ENCODE measurements around the gene UPB1. TPM values are rescaled to one million over a fixed set of nuclear protein-coding genes. Genes with fewer than 3 reads are reported as not detected.

UPB1 gene
- total RNA-seq, result 0.83 TPM

- no peak for DNase-seq (ENCODE audit: low spot score)
These were observed at the start of gene UPB1 for GRCh38 chr22:24494528-24495364. UPB1 (plus strand) TSS chr22:24495332; CDS start chr22:24495404, 72 bp downstream.

DNA sequence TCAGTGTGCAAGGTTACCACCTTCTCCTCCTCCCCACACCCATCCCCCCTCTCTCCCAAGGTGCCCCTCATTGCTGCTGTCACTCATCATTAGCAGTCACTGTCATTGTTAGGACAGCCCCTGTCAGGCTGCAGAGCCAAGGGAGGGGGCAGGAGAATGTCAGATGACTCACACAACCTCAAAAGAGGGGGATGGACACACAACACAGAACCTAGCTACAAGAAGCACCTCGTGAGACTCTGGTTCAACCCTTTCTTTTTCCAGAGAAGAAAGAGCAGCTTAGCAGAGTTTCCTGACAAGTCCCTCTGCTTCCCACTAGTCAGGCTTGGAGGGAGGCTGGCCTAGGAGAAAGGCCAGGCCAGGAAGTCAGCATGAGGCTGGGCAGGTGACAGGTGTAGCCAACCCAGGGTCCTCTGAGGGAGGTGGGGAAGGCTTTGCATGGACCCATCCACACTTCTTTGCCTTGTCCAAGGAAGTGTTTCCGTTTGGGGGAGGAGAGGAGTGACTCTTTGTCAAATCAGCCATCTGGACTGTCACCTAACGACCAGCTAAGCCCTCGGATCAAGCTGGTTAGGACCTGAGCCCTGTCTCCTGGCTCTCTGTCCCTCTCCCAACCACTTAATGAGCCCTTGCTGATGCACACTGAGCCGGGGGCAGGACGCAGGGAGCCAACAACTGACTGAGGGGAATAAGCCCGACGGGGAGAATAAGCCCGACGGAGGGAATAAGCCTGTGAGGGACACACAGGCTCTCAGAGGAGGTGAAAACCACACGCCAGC lies 49.5 kb upstream of the UPB1 start:
- no peak for DNase-seq (ENCODE audit: low spot score)

- no peak for DNase-seq (ENCODE audit: low spot score)
These were observed 48.9 kb upstream of the UPB1 start for GRCh38 chr22:24446260-24446611.

- no peak for DNase-seq (ENCODE audit: low spot score)
These were observed 44.5 kb upstream of the UPB1 start for GRCh38 chr22:24450610-24451009.

GRCh38 chr22:24451162-24451561 lies 44.0 kb upstream of the UPB1 start:
- no peak for DNase-seq (ENCODE audit: low spot score)

DNA sequence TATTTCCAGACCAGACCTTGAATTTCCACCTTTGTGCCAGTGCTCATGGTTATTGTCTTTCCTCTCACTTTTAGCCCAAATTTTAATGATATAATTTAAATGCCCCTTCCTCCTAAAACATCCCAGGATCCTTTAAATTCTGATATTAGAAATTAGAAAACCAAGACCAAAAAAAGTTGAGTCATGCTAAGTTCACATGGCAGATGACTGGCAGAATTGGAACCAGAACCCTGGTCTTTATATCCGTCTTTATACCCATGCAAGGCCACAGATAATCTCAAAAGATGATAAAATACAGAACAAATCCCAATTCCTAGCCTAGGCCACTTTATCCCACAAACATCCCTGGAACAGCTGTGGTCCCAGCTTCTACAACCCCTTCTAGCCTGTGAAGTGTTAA lies 41.3 kb upstream of the UPB1 start:
- DNase-seq (ENCODE audit: low spot score), result no peak

DNA sequence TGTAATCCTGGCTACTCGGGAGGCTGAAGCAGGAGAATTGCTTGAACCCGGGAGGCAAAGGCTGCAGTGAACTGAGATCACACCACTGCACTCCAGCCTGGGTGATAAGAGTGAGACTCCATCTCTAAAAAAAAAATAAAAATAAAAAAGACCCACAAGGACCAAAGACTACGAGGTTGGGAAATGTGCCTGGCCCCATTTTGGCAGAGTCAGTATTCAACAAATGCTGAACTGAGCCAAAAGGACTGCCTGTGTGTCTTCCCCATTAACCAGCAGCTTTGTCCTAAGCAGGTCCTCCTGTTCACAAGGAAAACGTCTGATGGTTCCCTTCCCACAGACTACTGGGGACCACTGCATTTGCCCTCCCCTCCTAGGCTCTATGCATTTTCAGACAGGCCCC lies 40.1 kb upstream of the UPB1 start:
- DNase-seq (ENCODE audit: low spot score), result no peak

- no peak for DNase-seq (ENCODE audit: low spot score)
These were observed 39.2 kb upstream of the UPB1 start for GRCh38 chr22:24455751-24456426.

DNA sequence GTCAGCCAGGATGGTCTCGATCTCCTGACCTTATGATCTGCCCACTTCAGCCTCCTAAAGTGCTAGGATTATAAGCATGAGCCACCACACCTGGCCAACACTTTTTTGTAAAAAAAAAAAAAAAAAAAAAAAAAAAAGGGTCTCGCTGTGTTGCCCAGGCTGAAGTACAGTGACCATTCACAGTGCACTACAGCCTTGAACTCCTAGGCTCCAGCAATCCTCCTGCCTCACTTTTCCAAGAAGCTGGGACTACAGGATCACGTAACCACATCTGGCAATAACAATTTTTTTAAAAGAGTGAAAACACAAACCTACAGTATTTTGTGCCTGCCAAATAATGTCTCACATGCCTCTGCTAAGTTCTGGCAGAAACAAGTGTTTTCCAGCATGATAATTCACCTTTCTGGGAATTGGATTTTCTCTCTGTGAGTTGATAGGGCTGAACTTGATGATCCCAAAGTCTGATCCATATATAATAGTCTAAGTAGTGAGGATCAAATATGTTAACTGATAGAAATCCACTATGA lies 37.2 kb upstream of the UPB1 start:
- no peak for DNase-seq (ENCODE audit: low spot score)

DNA sequence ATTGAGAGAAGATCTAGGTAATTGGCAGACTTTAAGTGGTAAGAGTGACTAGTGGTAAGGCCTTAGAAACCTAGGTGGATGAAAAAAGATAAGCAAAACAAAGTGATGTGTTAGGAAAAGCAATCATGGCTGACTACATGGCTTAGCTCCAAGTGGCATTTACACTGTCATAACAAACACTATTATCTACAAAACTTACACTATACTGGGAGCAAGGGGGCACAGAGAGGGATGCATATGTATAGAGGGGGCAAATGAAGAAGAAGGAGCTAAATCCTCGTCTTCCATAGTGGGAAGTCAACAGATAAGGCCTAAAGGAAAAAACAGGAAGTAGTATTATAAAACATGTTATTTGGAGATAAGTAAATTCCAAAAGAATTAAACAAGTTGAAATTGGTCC lies 35.2 kb upstream of the UPB1 start:
- no peak for DNase-seq (ENCODE audit: low spot score)

DNA sequence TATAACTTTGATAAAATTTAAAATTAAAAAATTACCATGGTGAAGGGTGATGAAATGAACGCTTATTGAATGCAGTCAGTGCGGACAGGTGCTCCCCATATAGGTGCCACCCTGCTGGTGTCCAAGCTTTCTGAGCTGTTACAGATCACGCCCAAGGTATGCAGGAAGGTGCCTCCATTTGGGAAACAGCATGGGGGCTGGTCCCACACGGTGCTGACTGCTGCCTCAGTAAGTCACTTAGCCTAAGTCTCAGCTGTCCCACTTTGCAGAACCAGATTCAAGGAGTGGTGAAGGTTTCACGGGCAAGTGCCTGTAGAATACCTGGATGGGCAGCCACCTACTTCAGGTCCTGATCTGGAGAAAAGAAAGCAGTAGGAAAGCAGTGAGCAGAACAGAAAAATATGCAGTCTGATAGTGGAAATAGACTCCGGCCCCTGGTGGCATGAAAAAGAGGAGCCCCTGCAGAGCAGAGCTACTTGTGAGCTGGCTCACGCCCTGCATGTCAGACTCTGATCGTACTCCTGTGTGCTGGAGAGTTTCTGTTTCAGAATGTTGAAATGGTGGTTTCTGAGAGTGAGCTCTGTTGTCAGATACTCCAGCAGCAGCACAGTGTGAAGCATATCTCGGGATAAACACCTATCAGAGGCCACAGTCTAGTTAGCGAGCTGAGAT lies 34.6 kb upstream of the UPB1 start:
- no peak for DNase-seq (ENCODE audit: low spot score)

GRCh38 chr22:24463071-24463760 lies 31.9 kb upstream of the UPB1 start:
- peak; percentile 36 for DNase-seq (ENCODE audit: low spot score)

DNA sequence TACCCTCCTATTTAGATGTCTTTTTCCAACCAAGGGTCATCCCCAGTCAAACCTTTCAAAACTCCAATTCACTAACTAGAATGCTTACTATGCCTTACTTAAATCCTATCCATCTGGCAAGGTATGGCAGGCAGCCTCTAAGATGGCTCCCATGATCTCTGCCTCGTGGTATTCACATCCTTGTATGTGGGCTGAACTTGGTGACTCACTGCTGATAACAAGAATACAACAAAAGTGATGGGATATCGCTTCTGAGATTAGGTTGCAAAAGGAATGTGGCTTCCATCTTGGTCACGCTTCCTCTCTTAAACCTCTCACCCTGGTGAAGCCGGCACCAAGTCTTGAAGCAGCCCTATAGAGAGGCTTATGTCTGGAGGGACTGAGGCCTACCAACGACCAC lies 29.6 kb upstream of the UPB1 start:
- DNase-seq (ENCODE audit: low spot score), result no peak

- DNase-seq (ENCODE audit: low spot score), result no peak
These were observed 29.2 kb upstream of the UPB1 start for GRCh38 chr22:24465975-24466374.

GRCh38 chr22:24466716-24467328 lies 28.3 kb upstream of the UPB1 start:
- DNase-seq (ENCODE audit: low spot score), result peak; percentile 39

- DNase-seq (ENCODE audit: low spot score), result no peak
These were observed 27.8 kb upstream of the UPB1 start for GRCh38 chr22:24467340-24467739.

DNA sequence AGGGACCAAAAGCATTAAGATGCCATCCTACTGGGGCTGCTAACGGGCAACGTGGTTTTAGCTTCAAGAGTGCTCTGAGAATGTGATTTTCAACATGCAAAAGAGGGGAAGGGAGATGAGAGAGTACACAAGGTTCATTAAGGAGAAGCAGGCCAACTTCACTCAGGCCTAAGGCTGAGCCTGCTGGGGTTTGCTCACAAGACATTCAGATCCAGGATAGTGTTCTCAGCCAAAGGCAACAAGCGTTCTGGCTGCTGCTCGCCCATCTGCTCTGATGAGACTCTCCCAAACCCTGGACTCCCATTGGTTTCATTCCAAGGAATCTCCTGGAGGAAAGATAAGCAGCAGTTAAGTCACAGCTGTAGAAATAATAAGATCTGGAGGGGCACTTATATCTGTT lies 23.6 kb upstream of the UPB1 start:
- DNase-seq (ENCODE audit: low spot score), result peak; percentile 33

- no peak for DNase-seq (ENCODE audit: low spot score)
These were observed 21.8 kb upstream of the UPB1 start for GRCh38 chr22:24473284-24473683.

DNA sequence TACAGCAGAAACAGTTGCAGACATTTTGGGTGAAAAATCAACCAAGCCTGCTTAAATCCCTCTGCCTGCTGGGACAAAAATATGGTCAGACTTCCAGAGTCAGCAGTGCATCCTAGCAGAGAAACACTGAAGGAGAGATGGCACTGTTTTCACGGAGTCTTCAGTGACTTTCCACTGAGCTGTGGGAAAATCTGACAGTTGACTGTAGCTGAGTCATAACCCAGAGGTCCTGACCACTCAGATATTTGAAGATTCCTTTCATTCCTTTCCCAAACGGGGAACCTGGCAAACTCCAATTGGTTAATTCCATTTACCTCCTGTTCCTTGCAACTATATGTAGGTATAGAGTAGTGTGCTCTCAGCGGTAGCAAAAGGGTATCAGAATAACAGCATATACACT lies 20.9 kb upstream of the UPB1 start:
- DNase-seq (ENCODE audit: low spot score), result no peak

DNA sequence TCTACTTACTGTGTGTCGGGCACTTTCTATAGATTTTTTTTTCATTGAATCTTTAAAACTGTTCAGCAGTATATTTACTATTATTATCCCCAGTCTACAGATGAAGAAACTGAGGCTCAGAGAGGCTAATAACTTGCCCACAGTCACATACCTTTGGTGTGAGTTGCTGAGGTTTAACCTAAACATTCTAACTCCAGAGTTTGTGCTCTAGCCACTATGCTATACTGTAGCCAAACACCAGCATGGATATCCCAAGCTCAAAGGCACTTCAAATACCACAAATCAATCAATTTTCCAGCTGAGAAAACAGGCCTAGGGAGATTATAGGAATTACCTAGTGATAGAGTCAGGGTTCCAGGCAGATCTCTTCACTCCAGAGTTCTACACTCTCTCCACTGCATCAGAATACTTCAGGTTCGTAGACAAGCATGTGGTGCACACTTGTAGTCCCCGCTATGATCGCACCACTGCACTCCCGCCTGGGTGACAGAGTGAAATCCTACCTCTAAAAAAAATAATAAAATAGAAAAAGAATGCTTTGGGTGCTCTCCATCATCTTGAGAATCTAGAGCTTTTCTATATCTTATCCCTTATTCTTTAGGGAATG lies 20.4 kb upstream of the UPB1 start:
- no peak for DNase-seq (ENCODE audit: low spot score)

Data from mucosa of gallbladder (tissue), 1 donor.